GM19023 (cell line): ENCODE measurements around the gene ZKSCAN4.

Experiments
- ATAC-seq: cut with Tn5 transposase; IDR thresholded peaks from one replicate; pipeline ENCODE4 v1.9.1; 2021; ENCODE audit warnings: mild to moderate bottlenecking, moderate library complexity; ENCODE audit not compliant: unreplicated experiment

The ZKSCAN4 gene

DNA sequence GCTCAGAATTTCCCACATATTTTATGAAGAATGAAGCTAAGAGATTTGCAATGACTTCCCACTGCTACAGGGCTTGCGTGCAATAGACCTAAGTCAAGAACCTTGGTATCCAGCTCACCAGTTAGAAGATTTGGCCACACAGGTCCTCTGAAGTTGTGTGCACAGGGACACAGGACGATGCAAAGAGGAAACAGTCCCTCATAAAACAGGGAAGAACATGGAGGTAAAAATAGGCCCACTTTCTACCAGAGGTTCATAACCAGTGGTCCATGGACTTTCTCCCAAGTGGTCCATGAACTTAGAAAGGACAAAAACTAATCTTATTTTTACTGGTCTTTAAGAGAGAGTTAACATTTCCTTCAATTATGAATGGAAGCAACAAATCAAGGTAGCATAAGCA lies 1.3 kb downstream of the ZKSCAN4 start:
- no peak for ATAC-seq

DNA sequence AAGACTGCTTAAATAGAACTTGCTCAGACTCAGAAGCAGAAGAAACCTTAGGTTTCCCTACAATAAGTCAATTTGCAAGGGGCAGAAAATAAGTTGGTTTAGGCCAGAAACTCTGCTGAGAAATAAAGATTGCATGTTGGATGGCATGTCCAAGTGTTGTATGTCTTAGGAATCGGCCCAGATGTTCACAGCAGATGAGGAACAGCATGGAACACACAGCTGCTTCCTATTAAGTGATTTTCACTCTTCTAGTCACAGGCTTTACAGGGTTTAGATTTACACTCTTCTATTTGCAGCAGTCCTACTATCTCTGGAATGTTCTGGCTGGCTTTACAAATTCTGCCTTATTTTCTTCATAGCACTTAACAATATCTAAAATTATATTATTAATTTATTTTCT lies 3.2 kb downstream of the ZKSCAN4 start:
- ATAC-seq = no peak

DNA sequence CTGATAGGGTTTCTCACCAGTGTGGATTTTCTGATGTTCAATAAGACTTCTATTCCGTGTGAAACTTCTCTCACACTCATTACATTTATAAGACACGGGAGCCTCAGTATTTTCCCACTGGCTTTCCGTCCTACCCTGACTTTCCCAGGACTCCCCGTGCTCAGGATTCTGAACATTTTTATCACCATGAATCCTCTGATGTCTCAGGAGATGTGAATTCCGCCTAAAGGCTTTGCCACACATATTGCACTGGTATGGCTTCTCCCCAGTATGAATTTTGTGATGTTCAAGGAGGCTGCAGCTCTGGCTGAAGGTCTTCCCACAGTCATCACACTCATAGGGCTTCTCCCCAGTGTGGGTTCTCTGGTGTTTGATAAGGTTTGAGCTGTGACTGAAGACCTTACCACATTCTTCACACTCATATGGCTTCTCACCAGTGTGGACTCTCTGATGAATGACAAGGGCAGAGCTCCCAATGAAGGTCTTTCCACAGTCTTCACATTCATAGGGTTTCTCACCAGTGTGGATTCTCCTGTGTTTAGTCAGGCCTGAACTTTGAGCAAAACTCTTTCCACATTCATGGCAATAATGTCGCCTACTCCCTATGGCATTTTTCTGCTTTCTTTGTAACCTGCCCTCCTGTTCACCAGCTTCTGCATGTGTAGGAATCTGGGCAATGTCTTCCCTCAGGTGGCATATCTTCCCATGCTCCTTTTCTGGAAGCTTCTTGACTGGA lies 6.7 kb downstream of the ZKSCAN4 start:
- no peak for ATAC-seq

DNA sequence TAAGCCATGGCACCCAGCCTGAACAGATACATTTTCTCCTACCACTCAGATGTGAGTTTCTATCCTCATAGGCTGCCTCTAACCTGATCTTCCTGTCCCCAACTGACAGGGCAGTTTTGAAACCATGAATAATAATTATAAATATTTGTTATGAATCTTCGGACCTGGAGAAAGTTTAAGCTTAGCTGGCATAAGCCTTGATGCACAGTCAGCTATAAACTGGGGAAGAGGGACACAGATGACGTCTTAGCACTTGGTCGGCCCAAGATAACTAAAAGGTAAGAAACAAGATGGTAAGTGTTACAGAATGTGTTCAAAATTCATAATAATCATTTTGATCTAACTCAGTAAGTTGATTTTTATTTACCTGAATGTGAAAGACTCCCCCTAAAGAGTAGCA lies 8.1 kb downstream of the ZKSCAN4 start:
- ATAC-seq = no peak

DNA sequence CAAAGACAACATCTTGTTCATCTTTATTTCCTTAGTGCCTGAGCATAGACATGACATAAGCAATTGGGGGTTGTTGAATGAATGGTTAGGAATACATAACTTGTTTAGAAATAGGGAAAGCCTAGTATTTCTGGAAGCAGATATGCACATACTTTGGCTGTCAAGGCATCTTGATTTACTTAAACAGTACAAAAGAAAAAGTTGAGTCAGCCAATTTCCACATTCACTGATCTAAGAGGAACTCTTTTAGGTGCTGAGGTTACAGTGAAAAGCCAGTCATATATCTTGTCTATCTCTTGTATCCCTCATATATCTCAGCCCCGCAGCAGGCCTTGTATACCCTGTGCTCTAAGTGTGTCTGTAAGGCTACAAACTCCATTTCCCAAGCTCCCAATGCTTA lies 11.6 kb downstream of the ZKSCAN4 start:
- no peak for ATAC-seq

DNA sequence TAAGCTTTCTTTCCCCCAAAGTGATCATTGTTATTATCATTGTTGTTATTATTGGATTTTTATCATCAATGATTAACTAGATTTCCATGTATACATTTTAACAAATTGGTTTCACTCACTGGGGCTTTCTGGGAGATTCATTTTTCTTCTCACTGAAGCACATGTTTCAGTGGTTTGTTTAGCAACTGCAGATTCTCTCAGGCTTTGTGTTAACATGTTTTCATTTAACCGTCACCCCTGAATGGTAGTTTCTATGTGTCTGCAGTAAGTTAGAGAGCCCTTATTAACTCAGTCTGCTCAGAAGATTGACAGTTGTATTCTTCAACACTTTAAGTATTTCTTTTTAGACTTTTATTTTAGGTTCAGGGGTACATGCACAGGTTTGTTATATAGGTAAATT lies 12.4 kb downstream of the ZKSCAN4 start:
- no peak for ATAC-seq

DNA sequence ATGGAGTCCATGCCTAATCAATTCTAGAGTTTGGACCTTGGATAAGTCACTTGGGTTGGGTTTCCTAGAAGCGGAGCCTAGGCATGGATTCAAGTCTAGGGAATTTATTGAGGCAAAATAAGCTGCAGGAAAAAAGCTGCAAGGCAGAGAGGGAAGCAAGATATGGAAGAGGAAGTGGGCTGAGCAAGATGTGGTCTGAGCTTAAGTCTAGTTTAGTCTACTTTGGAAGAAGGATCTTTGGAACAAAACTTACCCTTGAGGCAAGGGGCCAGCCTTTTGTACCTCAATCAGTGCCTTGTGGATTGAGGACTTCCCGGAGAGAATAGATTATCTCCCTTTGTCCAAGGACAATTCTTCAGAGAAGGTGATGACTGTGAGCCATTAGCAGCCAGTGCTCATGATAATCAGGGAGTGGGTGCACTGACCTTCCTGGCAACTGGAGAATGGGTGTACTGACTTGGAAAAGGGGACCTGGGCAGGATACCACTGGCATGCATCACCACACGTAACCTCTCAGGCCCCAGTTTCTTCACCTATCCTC lies 16.1 kb downstream of the ZKSCAN4 start:
- ATAC-seq = no peak

DNA sequence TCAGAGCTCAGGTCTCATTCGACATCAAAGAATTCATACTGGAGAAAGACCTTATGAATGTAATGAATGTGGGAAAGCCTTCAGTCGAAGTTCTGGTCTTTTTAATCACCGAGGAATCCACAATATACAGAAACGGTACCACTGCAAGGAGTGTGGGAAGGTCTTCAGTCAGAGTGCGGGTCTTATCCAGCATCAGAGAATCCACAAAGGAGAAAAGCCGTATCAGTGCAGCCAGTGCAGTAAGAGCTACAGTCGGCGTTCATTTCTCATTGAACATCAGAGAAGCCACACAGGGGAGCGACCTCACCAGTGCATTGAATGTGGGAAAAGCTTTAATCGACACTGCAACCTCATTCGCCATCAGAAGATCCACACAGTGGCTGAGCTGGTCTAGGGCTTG lies 19.3 kb downstream of the ZKSCAN4 start:
- ATAC-seq = no peak

DNA sequence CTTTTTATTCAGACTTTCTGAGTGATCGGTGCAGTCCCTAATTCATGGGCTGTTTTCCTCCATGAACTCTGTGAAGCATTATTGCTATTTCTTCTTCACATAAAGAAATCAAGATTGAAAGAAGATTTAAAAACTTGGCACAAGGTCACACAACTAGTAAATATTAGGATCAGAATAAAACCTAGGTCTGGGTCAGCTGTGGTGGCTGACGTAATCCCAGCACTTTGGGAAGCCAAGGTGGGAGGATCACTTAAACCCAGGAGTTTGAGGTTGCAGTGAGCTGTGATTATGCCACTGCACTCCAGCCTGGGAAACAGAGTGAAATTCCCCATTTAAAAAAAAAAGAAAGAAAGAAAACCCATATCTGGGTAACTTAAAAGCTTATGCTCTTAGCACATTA lies 25.6 kb downstream of the ZKSCAN4 start:
- ATAC-seq = no peak

DNA sequence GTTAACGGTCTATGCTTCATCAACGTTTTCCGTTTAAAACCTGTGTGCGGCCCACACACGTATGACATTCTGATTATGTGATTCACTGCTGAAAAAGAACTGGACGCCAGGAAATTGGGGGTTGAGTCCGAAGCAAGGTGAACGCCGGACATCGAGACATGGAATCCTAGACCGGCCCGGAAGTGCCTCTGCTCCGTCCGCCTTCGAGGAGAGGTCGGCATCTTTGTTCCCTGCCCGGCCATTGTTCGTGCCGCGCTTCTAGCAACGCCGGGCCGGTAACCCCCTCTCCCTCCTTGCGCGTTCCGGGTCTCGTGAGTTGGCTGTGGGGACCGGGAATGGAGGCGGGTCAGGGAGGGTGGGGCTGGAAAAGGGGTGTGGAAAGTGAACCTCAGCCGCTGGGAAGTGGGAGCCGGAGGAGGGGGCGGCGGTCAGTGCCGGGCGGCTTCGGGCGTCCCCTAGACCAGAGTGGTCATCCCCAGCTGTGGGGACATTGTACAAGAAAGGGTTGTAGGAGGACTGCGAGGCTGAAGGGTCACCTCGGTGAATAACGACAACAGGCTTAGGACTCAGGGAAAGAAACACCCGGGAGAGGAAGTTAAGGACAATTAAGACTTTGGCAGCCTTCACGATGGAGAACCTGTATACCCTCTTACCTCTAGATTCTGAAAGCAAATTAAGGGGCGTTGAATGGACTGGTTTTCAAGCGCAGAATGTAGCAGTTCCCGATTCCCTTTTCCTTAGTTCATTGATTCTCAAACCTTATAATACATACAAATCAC lies 26.8 kb downstream of the ZKSCAN4 start, which contains the start of gene ZSCAN9:
Gene ZSCAN9 (plus strand): TSS at position 220 of the 779 bp plus-strand sequence. CDS start 1,810 bp downstream, outside the sequence.
- peak; percentile 93 for ATAC-seq

DNA sequence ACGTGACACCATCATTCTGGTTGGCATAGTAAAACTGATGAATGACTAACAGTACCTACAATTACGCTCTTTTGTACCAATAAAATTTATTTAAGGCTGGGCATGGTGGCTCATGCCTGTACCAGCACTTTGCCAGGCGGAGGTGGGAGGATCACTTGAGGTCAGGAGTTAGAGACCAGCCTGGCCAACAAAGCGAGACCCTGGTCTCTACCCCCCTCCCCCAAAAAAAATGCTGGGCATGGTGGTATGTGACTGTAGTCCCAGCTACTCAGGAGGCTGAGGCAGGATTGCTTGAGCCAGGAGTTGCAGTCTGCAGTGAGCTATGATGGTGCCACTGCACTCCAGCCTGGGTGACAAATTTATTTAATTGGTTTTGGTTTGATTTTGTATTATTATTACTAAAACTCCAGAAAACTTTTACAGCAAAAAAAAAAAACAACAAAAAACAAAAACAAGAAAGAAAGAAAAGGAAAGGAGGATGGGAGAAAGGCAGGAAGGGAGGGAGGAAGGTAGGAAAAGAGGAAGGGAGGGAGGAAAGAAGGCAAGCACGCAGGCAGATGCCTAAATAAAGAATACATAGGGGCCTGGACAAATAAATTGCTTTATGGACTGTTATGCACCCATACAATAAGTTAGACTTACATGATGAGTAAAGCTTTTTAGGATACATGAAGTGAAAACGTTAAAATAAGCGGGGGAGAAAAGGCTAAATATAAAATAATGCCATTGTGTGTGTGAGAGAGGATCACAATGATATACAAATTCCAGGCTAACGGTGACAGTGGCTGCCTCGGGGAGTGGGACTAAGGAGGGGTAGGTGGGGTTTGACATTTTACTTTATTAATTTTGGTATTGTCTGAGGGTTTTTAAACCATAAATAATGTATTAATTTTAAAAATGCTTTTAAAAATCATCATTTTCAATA lies 27.7 kb downstream of the ZKSCAN4 start:
- ATAC-seq = no peak

DNA sequence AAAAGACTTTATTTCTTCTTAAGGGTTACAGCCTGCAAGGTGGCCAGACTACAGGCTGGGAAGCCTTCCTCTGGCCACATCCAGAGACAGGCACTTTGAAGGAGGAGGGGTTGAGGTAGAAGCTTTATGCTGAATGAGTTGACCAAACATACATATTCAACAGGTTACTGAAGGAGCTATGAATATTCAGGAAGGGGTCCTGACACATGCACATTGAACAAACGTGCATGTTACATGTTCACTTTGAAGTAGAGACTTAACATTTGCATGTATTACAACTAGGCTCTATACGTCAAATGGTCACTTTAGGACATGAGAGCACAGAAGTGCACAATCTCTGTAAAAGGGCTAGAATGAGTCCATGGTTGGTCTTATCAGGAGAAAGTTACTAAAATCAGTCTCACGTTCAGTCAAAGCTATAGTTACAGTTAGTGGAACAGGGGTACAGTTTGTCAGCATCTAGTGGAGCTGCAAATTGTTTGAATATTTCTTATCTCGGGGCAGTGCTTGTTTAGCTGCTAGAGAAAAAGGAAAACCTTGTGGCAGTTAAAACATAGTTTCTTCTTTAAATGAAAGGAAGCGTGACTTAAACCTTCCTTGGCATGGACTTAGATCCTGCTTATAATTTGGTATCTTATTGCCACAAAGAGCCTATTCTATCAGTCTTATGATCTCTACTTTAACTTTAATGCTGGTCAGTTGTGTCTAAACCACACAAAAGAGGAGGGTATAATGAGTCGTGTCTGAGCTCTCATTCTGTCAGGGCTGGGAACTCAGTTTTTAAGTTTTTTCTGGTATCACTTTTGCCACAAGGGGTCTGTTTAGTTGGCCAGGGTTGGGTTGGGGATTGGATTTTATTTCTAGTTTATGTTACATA lies 31.6 kb downstream of the ZKSCAN4 start:
- ATAC-seq = no peak

DNA sequence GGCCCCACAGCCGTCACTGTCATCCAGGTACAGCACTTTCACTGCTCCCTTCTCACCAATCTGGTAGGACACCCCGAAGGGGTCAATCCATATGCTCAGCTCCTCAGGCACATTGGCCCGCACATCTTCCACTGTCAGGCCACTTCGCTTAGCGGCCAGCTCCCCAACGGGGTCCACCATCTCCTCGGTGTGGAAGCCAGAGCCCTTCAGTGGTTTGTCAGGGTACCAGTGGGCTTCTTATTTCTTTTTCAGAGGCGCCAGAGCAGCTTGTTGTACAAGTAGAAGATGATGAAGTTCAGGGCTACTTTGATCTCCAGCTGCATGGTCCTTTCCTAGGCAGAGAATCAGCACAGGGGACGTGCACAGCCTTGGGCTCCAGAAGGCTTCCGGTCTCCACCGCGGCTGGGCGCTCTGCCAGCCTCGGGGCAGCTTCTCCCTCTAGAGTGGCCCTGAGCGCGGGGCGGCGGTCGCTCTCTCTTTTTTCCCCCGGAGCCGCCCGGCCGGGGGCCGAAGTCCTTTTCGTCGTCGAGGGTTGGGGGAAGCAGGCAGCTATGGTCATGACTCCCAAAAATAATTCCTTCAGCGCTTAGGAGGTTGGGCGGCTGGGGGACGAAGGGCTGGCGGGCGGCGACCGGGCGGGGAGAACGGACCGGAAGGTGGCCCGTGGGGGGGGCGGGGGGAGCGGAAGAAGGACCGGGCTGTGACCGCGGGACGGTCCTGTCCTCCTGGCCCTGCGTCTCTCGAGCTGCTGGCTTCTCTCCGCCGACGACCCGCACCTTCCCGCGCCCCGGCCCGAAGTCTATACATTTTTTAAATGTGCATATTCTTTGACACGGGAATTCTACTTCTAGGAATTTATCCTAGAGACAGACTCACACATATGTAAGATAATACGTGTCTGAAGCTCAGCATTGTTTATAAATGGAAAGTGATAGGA lies 33.5 kb downstream of the ZKSCAN4 start:
- peak; percentile 79 for ATAC-seq

DNA sequence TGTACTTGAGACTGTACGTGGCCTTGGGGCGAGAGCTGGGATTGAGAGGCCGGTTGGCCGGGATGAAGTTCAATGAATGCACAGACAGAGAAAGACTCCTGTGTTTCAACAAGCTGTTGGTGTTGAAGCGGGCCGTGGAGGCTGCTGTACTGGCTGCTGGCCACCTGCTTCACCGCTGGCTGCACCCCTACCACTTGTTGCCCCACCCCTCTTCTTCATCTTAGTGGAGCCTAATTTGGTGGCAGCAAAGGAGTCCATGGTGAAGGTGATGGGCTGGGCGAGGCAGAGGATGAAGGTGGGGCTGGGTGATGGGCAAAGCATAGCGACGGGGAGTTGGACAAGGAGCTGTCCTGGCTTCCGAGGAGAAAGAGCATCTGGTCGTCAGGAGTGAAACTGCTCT lies 34.2 kb downstream of the ZKSCAN4 start:
- no peak for ATAC-seq

DNA sequence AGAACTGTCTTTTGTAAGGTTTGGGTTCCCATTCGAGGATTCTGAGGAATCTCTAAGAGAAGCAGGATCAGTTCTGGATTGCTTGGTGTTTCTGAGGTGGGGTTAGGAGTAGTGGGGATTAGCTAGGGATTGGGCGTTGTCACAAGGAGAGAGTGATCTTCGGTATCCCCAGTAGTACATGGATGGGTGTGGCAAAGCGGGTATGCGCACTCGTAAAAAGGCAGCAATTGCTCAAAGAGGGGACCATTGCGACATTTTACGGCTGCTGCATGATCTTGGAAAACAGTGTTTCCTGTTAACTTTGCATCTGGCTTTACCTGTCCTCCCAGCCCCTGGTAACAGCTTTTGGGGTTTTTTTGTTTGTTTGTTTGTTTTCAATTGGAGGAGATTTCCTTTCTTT lies 36.6 kb downstream of the ZKSCAN4 start:
- ATAC-seq = no peak

DNA sequence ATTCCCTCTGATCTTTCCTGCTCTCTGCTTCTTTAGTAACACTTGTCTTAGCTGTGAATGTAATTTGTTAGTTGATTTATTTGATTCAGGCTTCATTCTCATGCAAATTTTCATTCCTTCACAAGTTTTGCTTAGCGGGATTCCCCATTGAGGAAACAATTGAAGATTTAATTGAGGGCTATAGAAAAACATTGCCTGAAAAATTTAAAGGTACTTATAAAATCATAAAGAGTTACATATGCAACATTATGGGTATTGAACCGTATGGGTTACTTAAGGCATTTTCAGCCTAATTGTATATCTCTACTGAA lies 38.9 kb downstream of the ZKSCAN4 start:
- no peak for ATAC-seq

DNA sequence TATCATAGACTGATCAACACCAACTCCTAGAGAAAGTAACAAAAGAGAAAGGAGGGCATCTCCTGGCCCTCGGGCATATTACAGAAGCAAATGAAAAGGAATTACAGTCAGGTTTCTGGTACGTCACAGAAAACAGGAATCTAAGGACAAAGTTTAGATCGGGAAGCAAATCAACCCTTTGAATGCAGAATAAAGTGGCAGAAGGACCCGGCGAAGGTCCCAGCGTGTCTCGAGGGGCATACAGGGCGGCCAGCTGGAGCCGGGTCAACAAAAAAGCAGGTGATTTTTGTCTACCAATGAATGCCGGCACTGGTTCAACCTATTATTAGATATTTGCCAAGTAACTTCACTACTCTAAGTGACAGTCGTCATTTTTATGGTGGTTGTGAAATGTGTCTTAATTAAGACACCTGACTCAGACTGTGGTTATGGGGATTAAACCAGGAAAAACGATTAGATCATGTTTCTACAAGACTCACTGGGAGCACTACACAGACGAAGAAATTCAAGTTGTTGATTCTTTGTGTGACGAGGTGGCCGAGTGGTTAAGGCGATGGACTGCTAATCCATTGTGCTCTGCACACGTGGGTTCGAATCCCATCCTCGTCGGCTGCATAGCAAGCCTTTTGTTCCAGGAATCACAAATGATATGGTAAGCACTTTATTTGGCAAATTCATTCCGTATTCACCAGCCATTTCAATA lies 39.4 kb downstream of the ZKSCAN4 start:
- peak; percentile 65 for ATAC-seq

DNA sequence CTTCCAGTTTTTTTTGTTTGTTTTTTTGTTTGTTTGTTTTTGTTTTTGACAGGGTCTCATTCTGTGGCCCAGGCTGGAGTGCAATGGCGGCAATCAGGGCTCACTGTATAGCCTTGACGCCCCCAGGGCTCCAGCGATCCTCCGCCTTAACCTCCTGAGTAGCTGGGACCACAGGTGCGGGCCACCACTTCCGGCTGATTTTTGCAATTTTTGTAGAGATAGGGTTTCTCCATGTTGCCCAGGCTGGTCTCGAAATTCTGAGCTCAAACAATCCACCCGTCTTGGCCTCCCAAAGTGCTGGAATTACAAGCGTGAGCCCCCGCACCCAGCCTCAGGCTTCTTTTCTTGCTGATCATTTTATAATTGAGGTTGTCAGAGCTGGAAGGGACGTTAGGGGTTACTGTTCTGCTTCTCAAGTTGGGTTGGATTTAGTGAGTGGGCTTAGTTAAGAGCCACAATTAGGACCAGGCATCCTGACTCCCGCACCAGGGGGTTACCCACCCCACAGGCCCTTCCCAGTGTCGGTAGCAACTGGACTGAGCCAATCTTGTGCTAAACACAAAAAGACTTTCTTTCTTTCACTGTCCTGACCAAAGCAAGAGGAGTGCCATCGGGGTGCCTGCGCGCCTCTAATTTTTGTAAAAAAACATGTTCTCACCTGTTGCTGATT lies 40.1 kb downstream of the ZKSCAN4 start:
- peak; percentile 26 for ATAC-seq
